LHCN-M2 (cell line): ENCODE results near the gene CTDSPL2. TPM values are rescaled to one million over a fixed set of nuclear protein-coding genes. Genes with fewer than 3 reads are reported as not detected.
"Not testable (repeated sequence)": the region's sequence is repeated elsewhere in the genome, so short reads cannot be mapped to it uniquely, and the experiment has no call there.

Experiments
- DNase-seq: peaks from one replicate; pipeline ENCODE4 v3.0.0-alpha.2; 2012; ENCODE audit warnings: low read depth
- polyA plus RNA-seq: library from polyadenylated mRNA; unstranded; fragments of >200 nt; gene quantifications from one replicate; pipeline ENCODE4 v1.2.1, GENCODE V29; 2012; ENCODE audit warnings: missing spikeins
- total RNA-seq: library from RNA; depleted of rRNA; stranded (reverse); fragments of >200 nt; gene quantifications from 2 replicates; pipeline ENCODE4 v1.2.3, GENCODE V29; 2014; rRNA removed

CTDSPL2 gene
- 42.4 and 62.4 TPM in 2 replicates for total RNA-seq
- 12.2 TPM for polyA plus RNA-seq

DNA sequence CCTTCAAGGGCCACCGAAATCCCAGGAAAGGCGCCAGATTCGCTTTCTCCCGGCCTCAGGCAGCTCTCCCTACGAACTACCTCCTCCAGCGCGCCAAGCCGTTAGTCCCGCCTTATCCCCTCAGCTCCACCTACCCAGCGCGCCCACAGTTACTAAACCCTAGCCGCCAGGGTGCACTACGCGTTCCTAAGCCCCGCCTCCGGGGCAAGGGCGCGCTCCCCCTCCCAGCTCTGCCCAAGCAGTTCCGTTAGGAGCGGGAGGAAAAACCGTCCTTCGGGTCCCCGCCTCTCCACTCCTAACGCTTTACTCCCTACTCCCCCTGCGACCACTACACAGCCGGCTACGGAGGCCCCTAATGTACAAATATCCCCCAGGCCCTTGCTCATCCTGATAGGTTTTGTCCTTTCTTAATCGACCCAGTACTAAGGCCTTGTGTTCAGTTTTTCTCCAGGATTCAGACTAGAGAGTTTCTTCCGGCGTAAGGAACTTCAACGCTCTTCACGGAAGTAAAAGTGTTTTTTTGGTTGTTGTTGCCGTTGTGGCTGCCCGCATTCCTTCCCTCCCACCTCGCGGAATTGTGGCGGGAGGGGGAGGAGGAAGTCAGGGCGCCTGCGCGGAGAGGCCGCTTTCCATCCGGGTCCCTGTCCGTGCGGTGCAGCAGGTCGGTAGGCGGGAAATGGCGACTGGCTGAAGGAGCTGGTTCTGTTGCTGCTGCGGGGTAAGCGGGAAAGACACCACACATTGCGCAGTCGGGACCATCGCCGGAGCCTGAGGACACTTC, at the start of gene CTDSPL2:
TSS of gene CTDSPL2 (plus strand) at position 655 of the 781 bp plus-strand sequence. CDS start 31,386 bp downstream, outside the sequence.
- DNase-seq: peak; percentile 99

DNA sequence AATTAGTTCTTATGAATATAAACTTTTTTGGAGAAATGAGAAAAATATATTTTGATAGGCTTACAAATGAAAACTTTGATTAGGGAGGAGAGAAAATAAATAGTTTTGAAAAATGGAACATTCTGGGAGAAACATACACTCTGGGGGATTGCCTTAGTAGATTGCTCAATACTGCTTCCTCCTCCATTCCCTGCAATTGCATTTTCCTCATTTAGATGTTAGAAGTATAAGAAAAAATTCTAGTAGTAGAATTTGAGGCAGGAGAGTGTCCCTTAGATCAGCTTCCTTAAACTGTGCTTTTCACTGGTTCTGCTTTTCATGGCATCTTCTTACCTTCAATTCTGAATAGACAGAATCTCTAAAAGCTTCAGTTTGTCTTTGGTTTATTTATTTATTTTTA, 46.2 kb upstream of the CTDSPL2 start:
- DNase-seq: peak; percentile 5

DNA sequence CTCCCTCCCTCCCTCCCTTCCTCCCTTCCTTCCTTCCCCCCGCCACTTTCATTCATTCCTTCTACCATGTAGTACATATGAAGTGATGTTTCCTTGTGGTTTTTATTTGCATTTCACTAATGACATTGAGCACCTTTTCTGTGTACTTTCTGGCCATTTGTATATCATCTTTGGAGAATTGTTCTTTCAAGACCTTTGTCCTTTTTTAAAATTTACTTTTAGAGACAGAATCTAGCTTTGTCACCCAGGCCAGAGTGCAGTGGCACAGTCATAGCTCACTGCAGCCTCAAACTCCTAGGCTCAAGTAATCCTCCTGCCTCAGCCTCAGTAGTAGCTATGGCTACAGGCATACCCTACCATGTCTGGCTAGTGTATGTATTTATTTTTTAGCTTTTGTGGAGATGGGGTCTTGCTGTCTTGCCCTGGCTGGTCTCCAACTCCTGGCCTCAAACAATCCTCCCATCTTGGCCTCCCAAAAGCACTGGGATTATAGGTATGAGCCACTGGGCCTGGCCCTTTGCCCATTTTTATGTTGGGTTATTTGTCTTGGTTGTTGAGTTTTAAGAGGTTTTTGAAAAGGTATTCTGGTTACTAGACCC, 42.0 kb upstream of the CTDSPL2 start:
- DNase-seq: no peak

DNA sequence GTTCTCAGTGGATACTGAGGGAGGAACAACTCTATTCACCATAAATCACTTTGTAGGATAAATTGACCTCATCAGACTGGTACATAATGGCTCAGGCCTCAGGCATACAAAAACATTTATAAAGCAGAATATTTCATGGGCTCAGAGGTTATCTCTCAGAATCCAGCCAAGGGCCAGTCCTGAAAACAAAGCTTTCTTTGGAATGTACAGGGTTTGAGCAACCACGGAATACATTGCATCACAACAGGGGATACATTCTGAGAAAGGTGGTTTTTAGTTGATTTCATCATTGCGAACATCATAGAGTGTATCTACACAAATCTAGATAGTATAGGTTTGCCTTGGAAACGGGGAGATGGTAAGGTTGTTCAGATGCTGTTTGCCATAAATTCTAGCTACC, 33.4 kb upstream of the CTDSPL2 start:
- DNase-seq: no peak

DNA sequence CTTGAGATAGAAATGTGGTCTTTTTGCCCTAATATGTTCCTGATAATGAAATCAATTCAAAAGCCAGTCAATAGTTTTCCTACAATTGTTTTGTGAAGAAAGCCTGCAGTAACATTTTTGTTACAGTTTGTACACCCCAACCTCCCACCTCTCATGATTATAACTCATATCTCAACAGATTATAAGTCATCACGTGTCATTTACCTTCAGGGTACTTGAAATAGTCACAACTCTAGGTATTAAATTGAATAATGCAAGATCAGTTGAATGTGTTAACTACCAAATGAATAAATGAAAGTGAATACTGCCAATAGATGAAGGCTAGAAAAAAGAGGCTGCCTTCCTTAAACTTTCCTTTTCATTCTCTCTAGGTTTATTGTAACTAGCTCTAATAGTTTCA, 32.9 kb upstream of the CTDSPL2 start:
- DNase-seq: no peak

DNA sequence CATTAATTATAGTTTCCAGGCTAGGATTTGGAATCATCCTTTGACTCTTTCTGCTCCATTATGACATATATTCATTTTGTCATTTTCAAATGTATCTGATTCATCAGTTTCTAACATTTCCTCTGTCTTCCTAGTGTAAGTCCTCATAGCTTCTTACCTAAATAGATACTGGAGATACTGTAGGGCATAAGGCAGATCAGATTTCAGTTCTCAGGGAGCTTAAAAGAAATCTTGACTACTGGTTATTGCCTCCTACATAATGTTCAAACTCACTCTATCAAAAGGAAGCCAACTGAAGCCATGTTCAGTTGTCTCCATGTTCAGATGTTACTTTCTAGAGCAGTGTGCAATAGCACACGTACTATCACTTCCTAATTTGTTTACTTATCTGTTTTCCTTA, 29.6 kb upstream of the CTDSPL2 start:
- DNase-seq: peak; percentile 4

DNA sequence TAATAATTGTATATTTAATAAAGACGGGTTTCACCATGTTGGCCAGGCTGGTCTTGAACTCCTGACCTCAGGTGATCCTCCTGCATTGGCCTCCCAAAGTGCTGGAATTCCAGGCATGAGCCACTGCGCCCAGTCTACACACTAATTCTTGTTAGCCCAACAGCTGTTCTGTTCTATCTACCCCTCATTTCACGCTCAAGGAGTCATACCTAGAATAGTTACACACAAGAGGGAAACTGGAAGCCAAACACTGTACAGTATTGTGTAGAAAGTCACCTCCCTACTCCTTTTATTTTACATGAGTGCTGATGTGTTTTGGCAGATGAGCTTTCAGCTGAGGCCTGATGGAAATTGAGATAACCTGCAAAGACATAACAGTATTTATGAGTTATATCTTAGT, 13.4 kb upstream of the CTDSPL2 start:
- peak; percentile 9 for DNase-seq

DNA sequence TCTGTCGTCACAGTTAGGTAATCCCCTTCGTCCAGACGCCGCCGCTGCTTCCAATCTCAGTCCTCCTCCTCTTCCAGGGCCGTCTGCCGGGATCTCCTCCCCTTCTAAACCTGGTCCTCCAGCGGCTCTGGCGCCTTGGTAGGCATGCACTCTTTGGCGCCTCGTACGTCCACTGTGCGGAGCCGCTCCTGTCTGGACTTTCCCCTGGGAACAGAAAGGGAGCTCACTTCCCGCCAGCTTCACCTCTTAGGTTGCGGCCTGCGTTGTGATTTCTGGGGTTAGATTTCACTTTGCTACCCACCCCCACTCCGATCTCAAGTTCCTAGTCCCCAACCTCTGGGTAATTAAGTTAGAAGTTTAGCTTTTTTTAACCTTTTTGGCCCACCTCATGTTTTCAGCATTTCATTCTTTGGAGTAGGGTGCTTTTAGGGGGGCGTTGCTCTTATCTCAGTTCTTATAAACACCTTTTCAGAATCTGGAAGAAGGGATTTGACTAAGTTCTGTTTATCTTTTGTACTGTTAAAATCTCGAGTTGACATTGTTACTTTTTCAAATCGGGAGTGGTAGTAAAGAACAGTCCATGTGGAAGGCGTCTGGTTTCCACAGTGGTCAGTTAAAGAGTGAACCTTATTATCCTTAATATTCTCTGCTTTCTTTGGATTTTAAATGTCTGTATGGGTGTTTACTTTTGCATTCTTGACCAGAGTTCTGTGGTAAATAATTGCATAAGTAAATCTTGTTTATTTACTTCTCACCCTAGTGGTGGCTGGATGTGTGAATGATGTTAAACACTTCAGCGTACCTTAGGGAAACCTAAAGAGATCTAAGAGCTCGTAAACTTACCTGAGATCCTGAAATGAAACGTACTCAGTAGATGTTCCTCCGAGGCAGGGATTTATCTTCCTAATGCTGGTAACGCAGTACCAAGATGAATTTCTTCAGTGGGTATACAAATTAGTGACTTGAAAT, 611 bp downstream of the CTDSPL2 start:
- peak; percentile 77 for DNase-seq

DNA sequence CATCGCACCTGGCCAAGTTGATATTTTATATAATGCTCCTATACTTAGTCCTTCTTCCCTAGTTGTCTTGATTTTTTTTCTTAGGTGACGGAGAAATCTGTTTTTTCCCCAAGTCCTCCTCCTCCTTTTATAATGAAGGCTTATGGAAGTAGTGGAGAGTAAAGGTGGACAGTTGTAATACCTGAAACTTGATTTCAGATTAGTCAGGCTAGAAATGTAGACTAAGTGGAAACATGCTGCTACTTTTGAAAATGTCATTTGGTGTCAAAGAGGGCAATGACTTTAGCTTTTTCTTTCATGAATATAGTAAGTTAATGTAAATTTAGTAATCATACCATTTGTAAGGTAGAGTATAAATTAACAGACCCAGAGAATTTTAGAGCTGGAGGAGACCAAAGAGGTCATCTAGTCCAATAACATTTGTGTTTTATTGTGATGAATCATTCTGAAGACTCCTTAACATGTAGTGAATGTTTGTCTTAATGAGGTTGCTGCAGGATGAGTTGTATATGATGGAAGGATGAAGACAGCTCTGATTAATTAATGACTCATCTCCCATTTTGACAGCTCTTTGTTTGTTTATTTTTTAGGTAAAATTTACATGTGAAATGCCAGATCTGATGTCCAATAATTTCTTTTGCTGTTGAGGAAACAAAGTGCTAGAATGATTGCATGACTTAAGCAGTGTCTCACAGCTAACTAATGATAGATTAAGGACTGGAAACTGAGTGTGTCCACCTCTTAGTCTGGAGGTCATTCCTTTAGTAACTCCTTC, 8.7 kb downstream of the CTDSPL2 start:
- peak; percentile 40 for DNase-seq

DNA sequence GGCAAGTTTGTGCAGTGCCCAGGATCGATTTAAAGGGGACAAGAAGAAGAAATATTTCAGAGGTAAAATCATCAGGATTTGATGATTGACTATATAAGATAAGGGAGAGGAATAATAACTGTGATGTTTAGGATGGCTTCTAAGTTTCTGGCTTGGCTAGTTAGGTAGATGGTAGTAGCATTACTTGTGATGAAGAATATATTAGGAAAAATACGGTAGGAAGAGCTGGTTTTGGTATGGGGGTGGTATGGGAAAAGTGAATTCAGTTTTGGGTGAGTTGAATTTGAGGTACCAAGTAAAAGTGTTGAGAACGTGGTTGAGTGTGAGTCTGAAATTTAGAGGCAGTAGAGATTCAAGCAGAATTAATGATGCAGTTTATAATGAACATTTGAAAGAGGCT, 11.0 kb downstream of the CTDSPL2 start:
- no peak for DNase-seq

DNA sequence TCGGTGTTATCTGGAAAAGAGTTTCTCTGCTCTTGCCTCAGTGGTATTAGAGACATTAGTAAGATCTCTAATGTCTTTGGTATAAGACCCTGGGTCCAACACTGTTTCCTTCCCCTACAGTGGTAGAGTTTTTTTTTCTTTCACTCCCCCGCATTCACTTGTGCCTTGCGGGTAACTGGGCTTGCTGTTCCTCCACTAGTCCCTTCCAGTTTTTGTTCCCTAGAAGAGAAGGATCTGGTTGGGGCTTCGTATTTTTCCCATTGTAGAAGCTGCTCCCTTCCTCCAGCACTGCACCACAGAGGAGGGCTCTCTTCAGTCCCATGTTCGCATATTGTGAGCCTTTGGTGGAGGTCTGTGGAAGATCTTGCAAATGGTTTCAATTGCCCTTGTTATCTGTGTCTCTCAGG, 13.7 kb downstream of the CTDSPL2 start:
- no peak for DNase-seq

DNA sequence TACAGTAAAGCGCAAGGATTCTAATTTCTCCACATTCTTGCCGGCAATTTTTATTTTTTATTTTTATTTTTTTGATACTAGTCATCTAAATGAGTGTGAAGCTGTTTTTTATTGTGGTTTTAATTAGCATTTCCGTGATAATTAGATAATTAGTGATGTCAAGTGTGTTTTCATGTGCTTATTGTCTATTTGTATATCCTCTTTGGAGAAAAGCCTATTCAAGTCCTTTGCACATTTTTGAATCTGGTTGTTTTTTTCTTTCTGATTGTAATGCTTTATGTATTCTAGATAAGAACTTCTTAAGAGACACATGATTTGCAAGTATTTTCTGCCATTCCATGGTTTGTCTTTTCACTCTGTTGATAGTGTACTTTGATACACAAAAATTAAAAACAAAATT, 16.1 kb downstream of the CTDSPL2 start:
- no peak for DNase-seq

DNA sequence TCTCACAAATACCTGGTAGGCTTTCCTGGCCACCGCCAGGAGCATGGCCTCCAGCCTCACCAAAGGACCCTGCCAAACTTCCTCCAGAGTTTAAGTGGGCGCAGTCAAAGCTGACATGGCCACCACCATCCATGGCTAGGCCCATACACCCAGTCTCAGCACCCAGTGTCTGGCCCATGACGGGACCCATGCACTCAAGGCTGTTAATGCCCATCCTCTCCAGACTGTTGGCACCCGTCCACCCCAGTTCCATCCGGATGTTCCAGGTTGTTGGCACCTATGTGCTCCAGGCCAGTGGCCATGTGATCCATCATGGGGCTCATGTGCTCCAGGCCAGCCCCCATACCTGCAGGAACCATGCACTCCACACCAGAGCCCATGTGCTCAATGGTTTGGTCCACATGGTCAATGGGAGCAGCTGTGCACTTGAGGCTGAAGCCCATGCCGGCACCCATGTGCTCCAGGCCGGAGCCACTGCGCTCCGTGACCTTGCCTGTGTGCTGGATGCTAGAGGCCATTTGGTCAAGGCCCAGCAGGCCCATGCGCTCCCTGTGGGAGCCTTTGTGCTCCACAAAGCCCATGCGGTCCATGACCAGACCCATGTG, 20.4 kb downstream of the CTDSPL2 start:
- no peak for DNase-seq

DNA sequence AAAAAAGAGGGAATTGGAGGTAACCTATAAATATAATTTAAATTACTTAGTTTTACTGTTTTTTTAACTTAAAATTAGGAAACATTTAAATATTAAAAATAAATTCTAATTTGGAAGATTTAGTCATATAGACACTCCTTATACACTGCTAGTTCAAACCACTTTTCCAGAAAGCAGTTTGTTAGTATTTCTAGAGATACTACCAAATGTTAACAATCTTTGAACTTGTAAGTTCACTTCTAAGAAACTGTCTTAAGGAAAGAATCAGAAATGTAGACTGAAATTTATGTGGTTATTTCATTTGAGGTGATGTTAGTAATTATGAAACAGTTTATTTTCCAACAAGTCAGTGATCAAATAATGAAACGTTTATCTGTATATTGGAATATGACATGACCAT, 22.7 kb downstream of the CTDSPL2 start:
- DNase-seq: no peak

DNA sequence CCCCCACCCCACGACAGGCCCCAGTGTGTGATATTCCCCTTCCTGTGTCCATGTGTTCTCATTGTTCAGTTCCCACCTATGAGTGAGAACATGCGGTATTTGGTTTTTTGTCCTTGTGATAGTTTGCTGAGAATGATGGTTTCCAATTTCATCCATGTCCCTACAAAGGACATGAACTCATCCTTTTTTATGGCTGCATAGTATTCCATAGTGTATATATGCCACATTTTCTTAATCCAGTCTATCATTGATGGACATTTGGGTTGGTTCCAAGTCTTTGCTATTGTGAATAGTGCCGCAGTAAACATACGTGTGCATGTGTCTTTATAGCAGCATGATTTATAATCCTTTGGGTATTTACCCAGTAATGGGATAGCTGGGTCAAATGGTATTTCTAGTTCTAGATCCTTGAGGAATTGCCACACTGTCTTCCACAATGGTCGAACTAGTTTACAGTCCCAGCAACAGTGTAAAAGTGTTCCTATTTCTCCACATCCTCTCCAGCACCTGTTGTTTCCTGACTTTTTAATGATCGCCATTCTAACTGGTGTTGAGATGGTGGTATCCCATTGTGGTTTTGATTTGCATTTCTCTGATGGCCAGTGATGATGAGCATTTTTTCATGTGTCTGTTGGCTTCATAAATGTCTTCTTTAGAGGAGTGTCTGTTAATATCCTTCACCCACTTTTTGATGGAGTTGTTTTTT, 26.3 kb downstream of the CTDSPL2 start:
- not testable (repeated sequence) for DNase-seq

DNA sequence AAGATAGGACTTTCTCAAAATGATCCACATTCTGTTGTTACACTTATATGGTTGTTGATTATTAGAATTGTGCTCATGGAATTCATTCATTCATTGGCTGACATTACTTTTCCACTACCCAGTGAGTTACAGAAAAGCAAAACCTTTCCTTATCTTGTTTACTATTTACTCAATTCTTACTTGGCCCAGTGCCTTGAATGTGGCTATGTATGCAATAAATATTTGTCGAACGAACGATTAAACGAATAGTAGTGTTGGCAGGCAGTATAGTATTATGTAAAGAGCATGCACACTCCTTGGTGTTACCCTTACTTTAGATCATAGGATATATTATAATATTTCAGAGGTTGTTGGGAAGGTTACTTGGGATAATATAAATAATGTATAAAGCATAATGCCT, 31.0 kb downstream of the CTDSPL2 start:
- no peak for DNase-seq

DNA sequence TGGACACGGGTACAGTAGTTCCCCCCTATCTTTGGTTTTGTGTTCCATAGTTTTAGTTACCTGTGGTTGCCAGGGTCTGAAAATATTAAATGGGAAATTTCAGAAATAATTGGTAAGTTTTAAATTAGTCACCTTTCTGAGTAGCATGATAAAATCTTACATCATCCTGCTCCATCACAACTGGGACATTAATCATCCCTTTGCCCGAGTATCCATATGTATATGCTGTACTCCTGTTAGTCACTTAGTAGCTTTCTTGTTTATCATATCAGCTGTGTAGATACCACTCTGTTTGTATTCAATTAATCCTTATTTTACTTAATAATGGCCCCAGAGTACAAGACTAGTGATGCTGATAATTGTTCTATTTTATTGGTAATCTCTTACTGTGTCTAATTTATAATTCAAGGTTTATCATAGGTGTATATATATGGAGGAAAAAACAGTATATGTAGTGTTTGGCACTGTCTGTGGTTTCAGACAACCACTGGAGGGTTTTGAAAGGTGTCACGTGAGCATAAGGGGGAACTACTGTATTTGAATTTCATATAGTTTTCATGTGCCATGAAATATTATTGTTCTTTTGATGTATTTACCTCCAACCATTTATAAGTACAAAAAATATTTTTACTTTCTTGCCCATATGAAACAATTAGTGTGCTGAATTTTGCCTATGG, 41.4 kb downstream of the CTDSPL2 start:
- DNase-seq: peak; percentile 58

DNA sequence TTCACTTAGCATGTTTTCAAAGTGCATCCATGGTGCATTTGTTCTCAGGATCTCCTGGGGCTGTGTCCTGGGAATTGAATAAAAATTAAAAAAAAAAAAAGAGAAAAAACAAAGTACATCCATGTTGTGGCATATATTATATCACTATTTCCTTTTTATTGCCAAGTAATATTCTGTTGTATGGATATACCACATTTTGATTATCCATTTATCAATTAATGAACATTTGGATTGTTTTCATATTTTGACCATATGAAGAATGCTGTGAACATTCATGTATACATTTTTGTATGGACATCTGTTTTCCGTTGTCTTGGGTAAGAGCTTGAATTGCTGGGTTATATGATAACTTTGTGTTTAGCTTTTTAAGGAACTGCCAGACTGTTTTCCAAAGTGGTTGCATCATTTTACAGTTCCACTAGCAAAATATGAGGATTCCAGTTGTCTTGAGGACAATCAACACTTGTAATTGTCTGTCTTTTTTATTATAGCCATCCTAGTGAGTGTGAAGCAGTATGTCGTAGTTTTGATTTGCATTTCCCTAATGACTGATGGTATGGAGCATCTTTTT, 44.5 kb downstream of the CTDSPL2 start:
- DNase-seq: no peak

DNA sequence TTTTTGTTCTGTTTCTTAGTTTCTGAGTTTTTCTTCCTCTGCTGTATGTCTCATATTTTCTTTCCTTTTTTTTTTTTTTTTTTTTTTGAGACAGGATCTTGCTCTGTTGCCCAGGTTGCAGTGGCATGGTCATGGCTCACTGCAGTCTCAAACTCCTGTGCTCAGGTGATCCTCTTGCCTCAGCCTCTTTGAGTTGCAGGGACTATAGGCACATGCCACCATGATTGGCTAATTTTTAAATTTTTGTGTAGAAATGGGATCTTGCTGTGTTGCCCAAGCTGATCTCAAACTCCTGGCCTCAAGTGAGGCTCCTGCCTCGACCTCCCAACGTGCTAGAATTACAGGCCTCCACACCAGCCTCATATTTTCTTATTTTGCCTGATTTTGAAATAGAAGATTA, 51.9 kb downstream of the CTDSPL2 start:
- no peak for DNase-seq
